IMR-90 (cell line): ENCODE results near the gene B3GAT1. TPM values are rescaled to one million over a fixed set of nuclear protein-coding genes. Genes with fewer than 3 reads are reported as not detected.

Experiments
- ATAC-seq: fragments of 200-7000 bp; cut with Tn5 transposase; 2 replicates; pipeline ENCODE4 v1.9.1; 2020; ENCODE audit warnings: low read depth, mild to moderate bottlenecking, moderate library complexity
- BruUV-seq: library from RNA; stranded (reverse); fragments of 400-500 nt; replicated peaks from 2 replicates; lab custom pipeline; 2021; lab: Mats Ljungman, UMichigan
- CTCF ChIA-PET: fragments of 300-600 bp; formaldehyde crosslinking; extraction: SDS; loops from one replicate; lab custom pipeline; 2021; ENCODE audit warnings: antibody characterized with exemption; lab: Yijun Ruan, JAX
- POLR2A ChIA-PET: fragments of 300-600 bp; sonication (Branson Sonifier 250); formaldehyde crosslinking; loops from one replicate; lab custom pipeline; 2022; ENCODE audit warnings: antibody characterized with exemption; ENCODE audit not compliant: unreplicated experiment; lab: Charles Lee
- DNase-seq: peaks from one replicate; pipeline ENCODE4 v3.0.0; 2013
- H2AFZ ChIP-seq: replicated peaks from 2 replicates; pipeline ENCODE3; 2013; ENCODE audit warnings: low read length, mild to moderate bottlenecking; ENCODE audit not compliant: poor library complexity
- H2AK5ac ChIP-seq: 2 replicates; pipeline ENCODE4 v1.6.1; 2013; ENCODE audit warnings: low read depth, low read length, inconsistent platforms
- H2AK9ac ChIP-seq: replicated peaks from 2 replicates; pipeline ENCODE3; 2013; ENCODE audit warnings: mild to moderate bottlenecking, low read depth, low read length, moderate library complexity; ENCODE audit not compliant: poor library complexity
- H2BK120ac ChIP-seq: 2 replicates; pipeline ENCODE4 v1.6.1; 2013; ENCODE audit warnings: low read depth, low read length, inconsistent platforms
- H2BK15ac ChIP-seq: 3 replicates; pipeline ENCODE4 v1.6.1; 2013; ENCODE audit warnings: low read depth, low read length, inconsistent platforms
- H2BK20ac ChIP-seq: 2 replicates; pipeline ENCODE4 v1.6.1; 2013; ENCODE audit warnings: low read depth, mild to moderate bottlenecking, inconsistent platforms, low read length, moderate library complexity
- H2BK5ac ChIP-seq: 2 replicates; pipeline ENCODE4 v1.6.1; 2013; ENCODE audit warnings: mild to moderate bottlenecking, low read depth, low read length, inconsistent platforms; ENCODE audit not compliant: poor library complexity, severe bottlenecking
- H3K14ac ChIP-seq: replicated peaks from 2 replicates; pipeline ENCODE4 v1.6.1; 2013; ENCODE audit warnings: low read depth, low read length, inconsistent platforms
- H3K18ac ChIP-seq: 2 replicates; pipeline ENCODE4 v1.6.1; 2013; ENCODE audit warnings: low read depth, low read length, control low read depth
- H3K23ac ChIP-seq: 2 replicates; pipeline ENCODE4 v1.6.1; 2013; ENCODE audit warnings: low read depth, low read length, inconsistent platforms
- H3K27ac ChIP-seq: 2 replicates; pipeline ENCODE4 v1.5.1; 2013; ENCODE audit warnings: mild to moderate bottlenecking, control low read depth, low read length; ENCODE audit not compliant: insufficient read depth
- H3K27me3 ChIP-seq: 2 replicates; pipeline ENCODE4 v1.6.1; 2013; ENCODE audit warnings: low read length; ENCODE audit not compliant: control insufficient read depth, insufficient read depth
- H3K36me3 ChIP-seq: 2 replicates; pipeline ENCODE4 v1.6.1; 2013; ENCODE audit warnings: low read length, mixed read lengths; ENCODE audit not compliant: control insufficient read depth, insufficient read depth
- H3K4ac ChIP-seq: 2 replicates; pipeline ENCODE4 v1.6.1; 2013; ENCODE audit warnings: low read depth, low read length, inconsistent platforms
- H3K4me1 ChIP-seq: 2 replicates; pipeline ENCODE4 v1.6.1; 2013; ENCODE audit warnings: low read length, mixed read lengths; ENCODE audit not compliant: control insufficient read depth, insufficient read depth
- H3K4me2 ChIP-seq: 2 replicates; pipeline ENCODE4 v1.6.1; 2013; ENCODE audit warnings: low read depth, mild to moderate bottlenecking, control low read depth, low read length, moderate library complexity
- H3K4me3 ChIP-seq: 2 replicates; pipeline ENCODE4 v1.5.1; 2013; ENCODE audit warnings: low read depth, mild to moderate bottlenecking, control low read depth, low read length, moderate library complexity; ENCODE audit not compliant: insufficient read depth
- H3K56ac ChIP-seq: 2 replicates; pipeline ENCODE4 v1.6.1; 2013; ENCODE audit warnings: low read length, inconsistent platforms; ENCODE audit not compliant: insufficient read depth; ENCODE audit errors: extremely low read depth
- H3K79me1 ChIP-seq, 2 experiments: 2 replicates each; pipeline ENCODE4 v1.6.1; 2013; ENCODE audit warnings: low read length in 2 of 2, inconsistent platforms in 1 of 2, low read depth in 1 of 2
- H3K9ac ChIP-seq: 2 replicates; pipeline ENCODE4 v1.6.1; 2013; ENCODE audit warnings: low read depth, low read length, control low read depth
- H3K9me1 ChIP-seq: 2 replicates; pipeline ENCODE4 v1.6.1; 2013; ENCODE audit warnings: low read length, inconsistent platforms; ENCODE audit not compliant: insufficient read depth
- H3K9me3 ChIP-seq: 2 replicates; pipeline ENCODE4 v1.6.1; 2013; ENCODE audit warnings: low read length; ENCODE audit not compliant: control insufficient read depth, insufficient read depth
- H4K20me1 ChIP-seq: 2 replicates; pipeline ENCODE4 v1.6.1; 2013; ENCODE audit warnings: low read length, inconsistent platforms; ENCODE audit not compliant: insufficient read depth
- H4K5ac ChIP-seq: 2 replicates; pipeline ENCODE4 v1.6.1; 2013; ENCODE audit warnings: mild to moderate bottlenecking, low read depth, low read length, control low read depth
- H4K8ac ChIP-seq, 2 experiments: 2 replicates each; pipeline ENCODE4 v1.6.1; 2013; ENCODE audit warnings: low read depth in 2 of 2, low read length in 2 of 2, control low read depth in 1 of 2, inconsistent platforms in 1 of 2
- H4K91ac ChIP-seq: 2 replicates; pipeline ENCODE4 v1.6.1; 2013; ENCODE audit warnings: low read depth, low read length, inconsistent platforms; ENCODE audit not compliant: insufficient read depth
- BHLHE40 ChIP-seq: fragments of 150-350 bp; IDR thresholded peaks from 2 replicates; pipeline ENCODE4 v1.6.1; 2016; ENCODE audit warnings: mild to moderate bottlenecking, low read depth, low read length
- CEBPB ChIP-seq: IDR thresholded peaks from 2 replicates; pipeline ENCODE4 v1.6.1; 2012; ENCODE audit warnings: low read depth, low read length, improper control_type of control experiment
- CHD1 ChIP-seq: IDR thresholded peaks from 2 replicates; pipeline ENCODE4 v1.6.1; 2012; ENCODE audit warnings: low read depth, low read length, improper control_type of control experiment
- CTCF ChIP-seq: conservative IDR thresholded peaks from 2 replicates; pipeline ENCODE4 v1.5.1; 2012; ENCODE audit warnings: mild to moderate bottlenecking, low read depth, low read length, improper control_type of control experiment
- ELK1 ChIP-seq: fragments of 150-350 bp; IDR thresholded peaks from 2 replicates; pipeline ENCODE4 v1.6.1; 2016; ENCODE audit warnings: low read depth, mild to moderate bottlenecking, low read length, moderate library complexity, borderline replicate concordance
- FOS ChIP-seq: fragments of 150-350 bp; IDR thresholded peaks from 2 replicates; pipeline ENCODE4 v1.6.1; 2016; ENCODE audit warnings: low read depth, low read length
- MAFK ChIP-seq: IDR thresholded peaks from 2 replicates; pipeline ENCODE4 v1.6.1; 2012; ENCODE audit warnings: low read depth, low read length, improper control_type of control experiment
- MAZ ChIP-seq: IDR thresholded peaks from 2 replicates; pipeline ENCODE4 v1.6.1; 2012; ENCODE audit warnings: low read depth, mild to moderate bottlenecking, low read length, improper control_type of control experiment, moderate library complexity, borderline replicate concordance
- MXI1 ChIP-seq: IDR thresholded peaks from 2 replicates; pipeline ENCODE4 v1.6.1; 2012; ENCODE audit warnings: low read depth, mild to moderate bottlenecking, low read length, moderate library complexity, borderline replicate concordance
- NFE2L2 ChIP-seq: fragments of 150-350 bp; IDR thresholded peaks from 2 replicates; pipeline ENCODE4 v1.6.1; 2016; ENCODE audit warnings: low read depth, mild to moderate bottlenecking, low read length
- POLR2A ChIP-seq: IDR thresholded peaks from 2 replicates; pipeline ENCODE4 v1.6.1; 2012; ENCODE audit warnings: mild to moderate bottlenecking, low read depth, low read length
- RAD21 ChIP-seq: IDR thresholded peaks from 2 replicates; pipeline ENCODE4 v1.6.1; 2012; ENCODE audit warnings: low read length, improper control_type of control experiment
- RCOR1 ChIP-seq: IDR thresholded peaks from 2 replicates; pipeline ENCODE4 v1.6.1; 2012; ENCODE audit warnings: mild to moderate bottlenecking, low read length, improper control_type of control experiment; ENCODE audit not compliant: insufficient replicate concordance
- RFX5 ChIP-seq: IDR thresholded peaks from 2 replicates; pipeline ENCODE4 v1.8.0; 2012; ENCODE audit warnings: low read depth, mild to moderate bottlenecking, low read length, moderate library complexity
- SMC3 ChIP-seq: fragments of 150-350 bp; IDR thresholded peaks from 2 replicates; pipeline ENCODE4 v1.6.1; 2016; ENCODE audit warnings: low read depth, mild to moderate bottlenecking, antibody characterized with exemption, low read length, moderate library complexity
- USF2 ChIP-seq: fragments of 150-350 bp; IDR thresholded peaks from 2 replicates; pipeline ENCODE4 v1.6.1; 2017; ENCODE audit warnings: mild to moderate bottlenecking, antibody characterized with exemption, low read length, low read depth
- WGBS, 2 experiments: methylation state at CpG; one replicate each; pipeline versions ENCODE4 v1.1.5 to v1.1.7; 2013; ENCODE audit warnings: missing lambda C conversion rate in 2 of 2; ENCODE audit not compliant: insufficient read length in 1 of 2; ENCODE audit errors: extremely low coverage in 2 of 2; 5-methylcytosine and 5-hydroxymethylcytosine counted together
- dilution Hi-C: fragments of 300-500 bp; cut with HindIII; formaldehyde crosslinking; loops from one replicate; pipeline ENCODE4 v1.14.3; 2018; ENCODE audit warnings: low sequenced_read_pairs; ENCODE audit not compliant: unreplicated experiment
- in situ Hi-C: fragments of 300-500 bp; cut with MboI; formaldehyde crosslinking; loops from 3 replicates; pipeline ENCODE4 v1.14.3; 2019; ENCODE audit warnings: low sequenced_read_pairs, inconsistent platforms, mixed read lengths
- intact Hi-C: fragments of 100-400 bp; cut with micrococcal nuclease; formaldehyde crosslinking; loops from 2 replicates; pipeline ENCODE4 v1.10.0; 2022
- polyA plus RNA-seq, 3 experiments: library from polyadenylated mRNA; depleted of rRNA; stranded (reverse); fragments of >200 nt; gene quantifications; 2 replicates each; pipeline ENCODE4 v1.2.3, GENCODE V29; 2012; ENCODE audit warnings: low replicate concordance in 1 of 3
- total RNA-seq: library from RNA; depleted of rRNA; stranded (reverse); fragments of >200 nt; gene quantifications from 2 replicates; pipeline ENCODE4 v1.2.3, GENCODE V29; 2012

The B3GAT1 gene
- total and polyA plus RNA-seq, 2 of the 4 experiments (the other 2 are of a cell fraction) = not detected

GRCh38 chr11:134392953-134393615, 19.0 kb downstream of the B3GAT1 start:
- no peak for ATAC-seq
- dilution Hi-C loops = no loop called here
- no peaks in the 10 kb centered on the region for H4K20me1 ChIP-seq

More at GRCh38 chr11:134392953-134393615, 19.0 kb downstream of the B3GAT1 start:
- Histone ChIP-seq H3K9ac (no peak overlapping the region), H2AK9ac (no peak overlapping the region), H3K79me1 (no peaks in the 10 kb centered on the region), H2BK5ac (no peak overlapping the region), H2BK20ac (no peak overlapping the region), H4K8ac (no peak overlapping the region), H3K4me2 (no peak overlapping the region), H3K4ac (no peak overlapping the region), H3K23ac (no peak overlapping the region), H3K9me1 (no peaks in the 10 kb centered on the region), H2BK120ac (no peak overlapping the region), H3K36me3 (no peaks in the 10 kb centered on the region), H3K4me1 (no peaks in the 10 kb centered on the region), H2AFZ (no peak overlapping the region), H4K5ac (no peak overlapping the region), H3K14ac (no peak overlapping the region), H2AK5ac (no peak overlapping the region), H3K4me3 (no peak overlapping the region), H2BK15ac (no peak overlapping the region), H3K56ac (no peak overlapping the region), H4K91ac (no peak overlapping the region), H3K27me3 (no peaks in the 10 kb centered on the region), H3K18ac (no peak overlapping the region), H3K9me3 (peaks cover 54% of the 10 kb centered on the region), H3K27ac (no peak overlapping the region)
- ChIA-PET CTCF (no interaction called here), POLR2A (no interaction called here)
- DNase-seq = no peak
- intact Hi-C loops (no loop called here), in situ Hi-C loops (no loop called here)
- no TSS peak for BruUV-seq
- 67% methylated on average over 5 of the region's 21 CpGs; no CpG with 5 or more reads in 1 of the 2 experiments for WGBS, 2 experiments
- TF ChIP-seq POLR2A = no peak
- no peak for TF ChIP-seq RCOR1
- no peak for TF ChIP-seq RFX5
- no peak for TF ChIP-seq USF2
- no peak for TF ChIP-seq CEBPB
- TF ChIP-seq RAD21 = no peak
- no peak for TF ChIP-seq CHD1
- TF ChIP-seq MAZ = no peak
- TF ChIP-seq FOS = no peak
- no peak for TF ChIP-seq SMC3
- TF ChIP-seq MXI1 = no peak
- no peak for TF ChIP-seq ELK1
- TF ChIP-seq CTCF = no peak
- no peak for TF ChIP-seq MAFK
- no peak for TF ChIP-seq BHLHE40
- no peak for TF ChIP-seq NFE2L2
